HepG2 (cell line): Measurements from ENCODE around the gene EPB42. TPM values are rescaled to one million over a fixed set of nuclear protein-coding genes. Genes with fewer than 3 reads are reported as not detected.
"Not testable (repeated sequence)": the region's sequence is repeated elsewhere in the genome, so short reads cannot be mapped to it uniquely, and the experiment has no call there.

Source experiments
- ATAC-seq: fragments of 200-7000 bp; cut with Tn5 transposase; 3 replicates; pipeline ENCODE4 v1.9.1; 2020; ENCODE audit warnings: mild to moderate bottlenecking, moderate library complexity
- BruUV-seq: library from RNA; stranded (reverse); fragments of 400-500 nt; replicated peaks from 2 replicates; lab custom pipeline; 2021; lab: Mats Ljungman, UMichigan
- CTCF ChIA-PET: fragments of 300-600 bp; formaldehyde crosslinking; extraction: SDS; loops from one replicate; lab custom pipeline; 2021; ENCODE audit warnings: low total read pairs, inconsistent platforms, low intra/inter-chr PET ratio; lab: Yijun Ruan, JAX
- POLR2A ChIA-PET: fragments of 350-600 bp; sonication (Branson Sonifier 250); formaldehyde crosslinking; loops from one replicate; lab custom pipeline; 2020; ENCODE audit warnings: antibody characterized with exemption, inconsistent platforms; lab: Yijun Ruan, JAX
- DNase-seq: peaks from one replicate; pipeline ENCODE4 v3.0.0-alpha.2; 2015; ENCODE audit warnings: low spot score
- FAIRE-seq: peaks from 3 replicates; lab custom pipeline; 2011; peaks lifted over from hg19 to GRCh38; lab: Jason Lieb, UNC
- H2AFZ ChIP-seq: one replicate; pipeline ENCODE4 v1.6.1; 2011; ENCODE audit warnings: low read length, inconsistent platforms
- H3K27ac ChIP-seq: fragments of 300-600 bp; 3 replicates; pipeline ENCODE4 v1.8.0; 2011; ENCODE audit warnings: mixed run types, mild to moderate bottlenecking, mixed read lengths, low read length, inconsistent platforms; ENCODE audit not compliant: insufficient read depth; ENCODE audit errors: extremely low read length
- H3K27me3 ChIP-seq, 2 experiments: fragments of 200-600 bp in 1 of 2; 2 replicates in 1 of 2; 3 replicates in 1 of 2; pipeline versions ENCODE4 v1.6.0 to v1.8.0; 2011; ENCODE audit warnings: low read length in 2 of 2, mild to moderate bottlenecking in 2 of 2, moderate library complexity in 2 of 2, inconsistent platforms in 1 of 2; ENCODE audit not compliant: insufficient read depth in 2 of 2, control insufficient read depth in 1 of 2
- H3K36me3 ChIP-seq, 2 experiments: fragments of 200-600 bp in 1 of 2; replicated peaks in 1 of 2; 2 replicates in 1 of 2; 3 replicates in 1 of 2; pipeline versions ENCODE4 v1.5.1 to v1.8.0; 2011; ENCODE audit warnings: low read length in 2 of 2, inconsistent platforms in 1 of 2; ENCODE audit not compliant: insufficient read depth in 2 of 2, control insufficient read depth in 1 of 2
- H3K4me1 ChIP-seq: 2 replicates; pipeline ENCODE4 v1.5.1; 2012; ENCODE audit warnings: low read length, inconsistent platforms; ENCODE audit not compliant: insufficient read depth
- H3K4me2 ChIP-seq: 2 replicates; pipeline ENCODE4 v1.6.0; 2011; ENCODE audit warnings: low read depth, low read length, inconsistent platforms
- H3K4me3 ChIP-seq, 3 experiments: fragments of 200-600 bp in 1 of 3; sonication (generic), shearing (Covaris generic) in 1 of 3; replicated peaks in 1 of 3; 2 replicates each; pipeline ENCODE4 v1.5.1; 2011 to 2016; ENCODE audit warnings: low read length in 3 of 3, inconsistent platforms in 2 of 3, low read depth in 2 of 3, mild to moderate bottlenecking in 2 of 3, control low read depth in 1 of 3, mixed read lengths in 1 of 3; ENCODE audit not compliant: insufficient read depth in 1 of 3
- H3K79me2 ChIP-seq: one replicate; pipeline ENCODE4 v1.6.1; 2011; ENCODE audit warnings: low read length, inconsistent platforms; ENCODE audit not compliant: insufficient read depth
- H3K9ac ChIP-seq: 2 replicates; pipeline ENCODE4 v1.6.0; 2011; ENCODE audit warnings: mild to moderate bottlenecking, low read depth, low read length, inconsistent platforms; ENCODE audit not compliant: insufficient read depth
- H3K9me3 ChIP-seq: 2 replicates; pipeline ENCODE4 v1.5.1; 2012; ENCODE audit warnings: mild to moderate bottlenecking, low read length
- H4K20me1 ChIP-seq: 2 replicates; pipeline ENCODE4 v1.6.0; 2011; ENCODE audit warnings: inconsistent platforms, mild to moderate bottlenecking, low read length, moderate library complexity; ENCODE audit not compliant: insufficient read depth
- CHD2 ChIP-seq: IDR thresholded peaks from 2 replicates; pipeline ENCODE4 v1.6.1; 2011; ENCODE audit warnings: low read depth, low read length, improper control_type of control experiment
- RAD21 ChIP-seq: fragments of 450-650 bp; formaldehyde crosslinking; IDR thresholded peaks from 2 replicates; pipeline ENCODE4 v1.5.0; 2020; ENCODE audit warnings: mild to moderate bottlenecking
- SIN3B ChIP-seq: fragments of 150-350 bp; IDR thresholded peaks from 2 replicates; pipeline ENCODE4 v1.6.1; 2014; ENCODE audit warnings: low read length
- SMC3 ChIP-seq: IDR thresholded peaks from 2 replicates; pipeline ENCODE4 v1.6.1; 2011; ENCODE audit warnings: low read length, improper control_type of control experiment
- STAG1 ChIP-seq: sonication (generic); formaldehyde crosslinking; IDR thresholded peaks from 2 replicates; pipeline ENCODE4 v1.4.0; 2020; ENCODE audit warnings: missing genetic modification reagents
- TBL1XR1 ChIP-seq: fragments of 150-350 bp; IDR thresholded peaks from 2 replicates; pipeline ENCODE4 v1.6.1; 2014; ENCODE audit warnings: borderline replicate concordance, low read length; ENCODE audit not compliant: partially characterized antibody
- ZIK1 ChIP-seq: sonication (generic); formaldehyde crosslinking; IDR thresholded peaks from 2 replicates; pipeline ENCODE4 v1.5.0; 2020; ENCODE audit warnings: mild to moderate bottlenecking, low read depth, missing genetic modification reagents, borderline replicate concordance
- ZNF253 ChIP-seq: sonication (generic); formaldehyde crosslinking; IDR thresholded peaks from 2 replicates; pipeline ENCODE4 v1.8.0; 2022; ENCODE audit warnings: mild to moderate bottlenecking, missing genetic modification reagents, borderline replicate concordance
- ZNF326 ChIP-seq: sonication (generic); formaldehyde crosslinking; IDR thresholded peaks from 2 replicates; pipeline ENCODE4 v1.4.0; 2020; ENCODE audit warnings: missing genetic modification reagents, borderline replicate concordance
- WGBS: methylation state at CpG from one replicate; pipeline ENCODE4 v1.1.6; 2017; ENCODE audit warnings: low lambda C conversion rate; 5-methylcytosine and 5-hydroxymethylcytosine counted together
- in situ Hi-C: cut with HindIII; loops from 2 replicates; pipeline ENCODE4 v1.10.0; 2017; ENCODE audit warnings: low pct_unique_long_range_greater_than_20kb; ENCODE audit not compliant: extremely low pct_ligation_motif_present
- intact Hi-C: fragments of 100-400 bp; cut with micrococcal nuclease; formaldehyde crosslinking; loops from one replicate; pipeline ENCODE4 v1.10.0; 2022; ENCODE audit not compliant: unreplicated experiment
- polyA plus RNA-seq, 8 experiments: library from polyadenylated mRNA; depleted of rRNA in 3 of 8; stranded (reverse) in 7 of 8; unstranded in 1 of 8; fragments of >200 nt; fragmentation: Illumina TruSeq in 4 of 8; extraction: Trizol in 4 of 8; gene quantifications; 2 replicates each; pipeline versions ENCODE4 v1.2.1 to v1.2.3, GENCODE V29; 2011 to 2016; ENCODE audit warnings: low read depth in 4 of 8, missing spikeins in 1 of 8, mixed read lengths in 1 of 8; ENCODE audit not compliant: insufficient read depth in 1 of 8
- total RNA-seq, 5 experiments: library from RNA; depleted of rRNA; stranded (reverse); fragments of >200 nt; fragmentation: Illumina TruSeq; extraction: Trizol; gene quantifications; 2 replicates each; pipeline ENCODE4 v1.2.3, GENCODE V29; 2016; ENCODE audit warnings: low read depth in 1 of 5
- TF ChIP-seq, protein P1 (sequence below): sonication (generic); formaldehyde crosslinking; IDR thresholded peaks from 2 replicates; pipeline ENCODE4 v1.5.0; 2020; ENCODE audit warnings: mild to moderate bottlenecking, missing genetic modification reagents, moderate library complexity
- TF ChIP-seq, protein P2 (sequence below): sonication (generic); formaldehyde crosslinking; IDR thresholded peaks from 2 replicates; pipeline ENCODE4 v1.4.0; 2020; ENCODE audit warnings: low read depth, missing genetic modification reagents

EPB42 gene
- total and polyA plus RNA-seq, 2 of the 13 experiments (the other 11 are each of a cell fraction or from before 2014, with no cell fraction given): not detected

- BruUV-seq, H3K9ac ChIP-seq, FAIRE-seq, H3K9me3 ChIP-seq, H3K79me2 ChIP-seq, H2AFZ ChIP-seq, ATAC-seq, DNase-seq, H4K20me1 ChIP-seq, H3K27ac ChIP-seq, H3K4me2 ChIP-seq, H3K36me3 ChIP-seq, in situ Hi-C loops, H3K4me3 ChIP-seq: not testable (repeated sequence)
- 79% methylated on average over 12 of the region's 12 CpGs for WGBS
- ChIA-PET POLR2A (interaction anchor here (1.0 kb wide), 1 partner anchor 17 kb away, joined by 3 read pairs; no protein-coding TSS in a partner anchor), CTCF (interaction anchor here (1.1 to 2.7 kb wide), 3 partner anchors 43 to 62 kb away, joined by 4 to 45 read pairs (median 6); no protein-coding TSS in a partner anchor)
- intact Hi-C loops: loop anchor here (1.0 kb wide), 1 partner anchor 59 kb away; no protein-coding TSS in a partner anchor
- 0 out of 2 replicates have a peak, but pooled peaks cover 11% of the 10 kb centered on the region for H3K4me1 ChIP-seq
- H3K27me3 ChIP-seq: peaks cover 0 to 13% of the 10 kb centered on the region in 2 experiments; a peak in 3 of 5 replicates
Measured at GRCh38 chr15:43225950-43226255, 5.1 kb upstream of the EPB42 start.

- 37% methylated on average over 16 of the region's 16 CpGs for WGBS
- peak; percentile 97 for ATAC-seq
- Histone ChIP-seq H3K27me3 (peaks cover 0 to 8% of the 10 kb centered on the region in 2 experiments; a peak in 3 of 5 replicates), H3K79me2 (no peaks in the 10 kb centered on the region), H3K4me3 (no peak overlapping the region), H2AFZ (no peak overlapping the region), H3K9me3 (no peaks in the 10 kb centered on the region), H3K4me1 (0 out of 2 replicates have a peak, but pooled peaks cover 11% of the 10 kb centered on the region), H4K20me1 (no peaks in the 10 kb centered on the region), H3K27ac (no peak overlapping the region), H3K9ac (no peak overlapping the region), H3K36me3 (no peaks in the 10 kb centered on the region), H3K4me2 (peak overlapping the region; percentile 5; the same call in 1 of the 2 replicates)
- FAIRE-seq: peak; percentile 68
- CTCF ChIA-PET: interaction anchor here (1.1 to 2.7 kb wide), 3 partner anchors 43 to 63 kb away, joined by 4 to 45 read pairs (median 6); no protein-coding TSS in a partner anchor
- POLR2A ChIA-PET: interaction anchor here (1.0 kb wide), 1 partner anchor 16 kb away, joined by 3 read pairs; no protein-coding TSS in a partner anchor
- no TSS peak for BruUV-seq
- in situ Hi-C loops: no loop called here
- peak; percentile 63 for DNase-seq
- intact Hi-C loops: loop anchor here (1.0 kb wide), 1 partner anchor 60 kb away; no protein-coding TSS in a partner anchor
- TF ChIP-seq TBL1XR1 (no peak), CHD2 (no peak), STAG1 (CRISPR knock-in tag) (peak; percentile 86), SMC3 (peak; percentile 94), ZNF253 (CRISPR knock-in tag) (no peak), RAD21 (CRISPR knock-in tag) (peak; percentile 60; the same call in 1 of the 2 replicates), ZIK1 (CRISPR knock-in tag) (no peak), SIN3B (no peak), ZNF326 (no peak)
- TF ChIP-seq, protein P1, sequence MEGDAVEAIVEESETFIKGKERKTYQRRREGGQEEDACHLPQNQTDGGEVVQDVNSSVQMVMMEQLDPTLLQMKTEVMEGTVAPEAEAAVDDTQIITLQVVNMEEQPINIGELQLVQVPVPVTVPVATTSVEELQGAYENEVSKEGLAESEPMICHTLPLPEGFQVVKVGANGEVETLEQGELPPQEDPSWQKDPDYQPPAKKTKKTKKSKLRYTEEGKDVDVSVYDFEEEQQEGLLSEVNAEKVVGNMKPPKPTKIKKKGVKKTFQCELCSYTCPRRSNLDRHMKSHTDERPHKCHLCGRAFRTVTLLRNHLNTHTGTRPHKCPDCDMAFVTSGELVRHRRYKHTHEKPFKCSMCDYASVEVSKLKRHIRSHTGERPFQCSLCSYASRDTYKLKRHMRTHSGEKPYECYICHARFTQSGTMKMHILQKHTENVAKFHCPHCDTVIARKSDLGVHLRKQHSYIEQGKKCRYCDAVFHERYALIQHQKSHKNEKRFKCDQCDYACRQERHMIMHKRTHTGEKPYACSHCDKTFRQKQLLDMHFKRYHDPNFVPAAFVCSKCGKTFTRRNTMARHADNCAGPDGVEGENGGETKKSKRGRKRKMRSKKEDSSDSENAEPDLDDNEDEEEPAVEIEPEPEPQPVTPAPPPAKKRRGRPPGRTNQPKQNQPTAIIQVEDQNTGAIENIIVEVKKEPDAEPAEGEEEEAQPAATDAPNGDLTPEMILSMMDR (CRISPR knock-in tag): peak; percentile 85
- TF ChIP-seq, protein P2, sequence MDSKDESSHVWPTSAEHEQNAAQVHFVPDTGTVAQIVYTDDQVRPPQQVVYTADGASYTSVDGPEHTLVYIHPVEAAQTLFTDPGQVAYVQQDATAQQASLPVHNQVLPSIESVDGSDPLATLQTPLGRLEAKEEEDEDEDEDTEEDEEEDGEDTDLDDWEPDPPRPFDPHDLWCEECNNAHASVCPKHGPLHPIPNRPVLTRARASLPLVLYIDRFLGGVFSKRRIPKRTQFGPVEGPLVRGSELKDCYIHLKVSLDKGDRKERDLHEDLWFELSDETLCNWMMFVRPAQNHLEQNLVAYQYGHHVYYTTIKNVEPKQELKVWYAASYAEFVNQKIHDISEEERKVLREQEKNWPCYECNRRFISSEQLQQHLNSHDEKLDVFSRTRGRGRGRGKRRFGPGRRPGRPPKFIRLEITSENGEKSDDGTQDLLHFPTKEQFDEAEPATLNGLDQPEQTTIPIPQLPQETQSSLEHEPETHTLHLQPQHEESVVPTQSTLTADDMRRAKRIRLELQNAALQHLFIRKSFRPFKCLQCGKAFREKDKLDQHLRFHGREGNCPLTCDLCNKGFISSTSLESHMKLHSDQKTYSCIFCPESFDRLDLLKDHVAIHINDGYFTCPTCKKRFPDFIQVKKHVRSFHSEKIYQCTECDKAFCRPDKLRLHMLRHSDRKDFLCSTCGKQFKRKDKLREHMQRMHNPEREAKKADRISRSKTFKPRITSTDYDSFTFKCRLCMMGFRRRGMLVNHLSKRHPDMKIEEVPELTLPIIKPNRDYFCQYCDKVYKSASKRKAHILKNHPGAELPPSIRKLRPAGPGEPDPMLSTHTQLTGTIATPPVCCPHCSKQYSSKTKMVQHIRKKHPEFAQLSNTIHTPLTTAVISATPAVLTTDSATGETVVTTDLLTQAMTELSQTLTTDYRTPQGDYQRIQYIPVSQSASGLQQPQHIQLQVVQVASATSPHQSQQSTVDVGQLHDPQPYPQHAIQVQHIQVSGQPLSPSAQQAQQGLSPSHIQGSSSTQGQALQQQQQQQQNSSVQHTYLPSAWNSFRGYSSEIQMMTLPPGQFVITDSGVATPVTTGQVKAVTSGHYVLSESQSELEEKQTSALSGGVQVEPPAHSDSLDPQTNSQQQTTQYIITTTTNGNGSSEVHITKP (CRISPR knock-in tag): no peak
Measured at GRCh38 chr15:43225201-43225949, 4.6 kb upstream of the EPB42 start.
